ENCODE data around the gene PCDHGB4.
"Not testable (repeated sequence)": the region's sequence is repeated elsewhere in the genome, so short reads cannot be mapped to it uniquely, and the experiment has no call there.

PCDHGB4 gene

GRCh38 chr5:141402553-141403243 lies 15.2 kb downstream of the PCDHGB4 start, which contains the start of gene PCDHGA9:
TSS of gene PCDHGA9 (plus strand) at chr5:141402778. CDS start at chr5:141402953, 175 bp downstream.
- no peak for DNase-seq

- no peak for DNase-seq
Measured at GRCh38 chr5:141403387-141403786, 15.9 kb downstream of the PCDHGB4 start.

GRCh38 chr5:141407790-141408505 lies 20.4 kb downstream of the PCDHGB4 start, which contains the start of gene PCDHGB6:
TSS of gene PCDHGB6 (plus strand) at chr5:141408021. CDS start at chr5:141408203, 182 bp downstream.
- DNase-seq: not testable (repeated sequence)

- no peak for DNase-seq
Measured at GRCh38 chr5:141409598-141410306, 22.3 kb downstream of the PCDHGB4 start.

GRCh38 chr5:141411575-141411974 lies 24.1 kb downstream of the PCDHGB4 start:
- DNase-seq: no peak

GRCh38 chr5:141412854-141413539 lies 25.5 kb downstream of the PCDHGB4 start, which contains the start of gene PCDHGA10:
TSS of gene PCDHGA10 (plus strand) at chr5:141412987. CDS start at chr5:141413176, 189 bp downstream.
- DNase-seq: peak; percentile 1

- DNase-seq: no peak
Measured at GRCh38 chr5:141413540-141414069, 26.1 kb downstream of the PCDHGB4 start.

GRCh38 chr5:141414548-141415274 lies 27.2 kb downstream of the PCDHGB4 start:
- DNase-seq: not testable (repeated sequence)

- DNase-seq: not testable (repeated sequence)
Measured at GRCh38 chr5:141415275-141415618, 27.7 kb downstream of the PCDHGB4 start.

GRCh38 chr5:141417494-141418172 lies 30.1 kb downstream of the PCDHGB4 start, which contains the start of gene PCDHGB7:
TSS of gene PCDHGB7 (plus strand) at chr5:141417677. CDS start at chr5:141417860, 183 bp downstream.
- DNase-seq: not testable (repeated sequence)

- no peak for DNase-seq
Measured at GRCh38 chr5:141419074-141419880, 31.8 kb downstream of the PCDHGB4 start.

GRCh38 chr5:141420855-141421488 lies 33.5 kb downstream of the PCDHGB4 start, which contains the start of gene PCDHGA11:
TSS of gene PCDHGA11 (plus strand) at chr5:141421051. CDS start at chr5:141421228, 177 bp downstream.
- no peak for DNase-seq

GRCh38 chr5:141421489-141421855 lies 34.0 kb downstream of the PCDHGB4 start:
- DNase-seq: no peak

- no peak for DNase-seq
Measured at GRCh38 chr5:141422742-141423291, 35.3 kb downstream of the PCDHGB4 start.

- DNase-seq: no peak
Measured at GRCh38 chr5:141427783-141428426, 40.4 kb downstream of the PCDHGB4 start.

- no peak for DNase-seq
Measured at GRCh38 chr5:141430332-141431113, 43.0 kb downstream of the PCDHGB4 start, which contains the start of gene PCDHGA12. TSS of gene PCDHGA12 (plus strand) at chr5:141430507. CDS start at chr5:141430760, 253 bp downstream.

- DNase-seq: no peak
Measured at GRCh38 chr5:141431286-141431685, 43.8 kb downstream of the PCDHGB4 start.

- not testable (repeated sequence) for DNase-seq
Measured at GRCh38 chr5:141432308-141432707, 44.8 kb downstream of the PCDHGB4 start.

All from NCI-H345 (cell line).